Trophoblast cell (in vitro differentiated cells and primary cell): ENCODE results near the gene DNM1.

Experiments used
- DNase-seq, 2 donors: peaks; one replicate each; pipeline ENCODE4 v3.0.0-alpha.2; 2016
- H2AFZ ChIP-seq: 2 replicates; pipeline ENCODE4 v1.6.1; 2013; ENCODE audit warnings: low read length, moderate library complexity, mild to moderate bottlenecking; ENCODE audit not compliant: insufficient read depth, poor library complexity
- H2AK5ac ChIP-seq: 2 replicates; pipeline ENCODE4 v1.6.1; 2013; ENCODE audit warnings: mild to moderate bottlenecking, low read length
- H2BK120ac ChIP-seq: 2 replicates; pipeline ENCODE4 v1.6.1; 2013; ENCODE audit warnings: low read length, mild to moderate bottlenecking, moderate library complexity; ENCODE audit not compliant: insufficient read depth, poor library complexity
- H2BK12ac ChIP-seq: 2 replicates; pipeline ENCODE4 v1.6.1; 2013; ENCODE audit warnings: mild to moderate bottlenecking, low read length, moderate library complexity
- H2BK5ac ChIP-seq: 2 replicates; pipeline ENCODE4 v1.6.1; 2013; ENCODE audit warnings: low read length, low read depth, moderate library complexity, mild to moderate bottlenecking; ENCODE audit not compliant: poor library complexity
- H3K14ac ChIP-seq: 2 replicates; pipeline ENCODE4 v1.6.1; 2013; ENCODE audit warnings: mild to moderate bottlenecking, low read length
- H3K18ac ChIP-seq: 2 replicates; pipeline ENCODE4 v1.6.1; 2013; ENCODE audit warnings: mild to moderate bottlenecking, low read length
- H3K23ac ChIP-seq: 2 replicates; pipeline ENCODE4 v1.6.1; 2013; ENCODE audit warnings: low read length
- H3K27ac ChIP-seq: 2 replicates; pipeline ENCODE4 v1.5.1; 2013; ENCODE audit warnings: low read depth, mild to moderate bottlenecking, inconsistent platforms, low read length, moderate library complexity
- H3K27me3 ChIP-seq: 2 replicates; pipeline ENCODE4 v1.6.1; 2013; ENCODE audit warnings: inconsistent platforms, mild to moderate bottlenecking, low read length, moderate library complexity; ENCODE audit not compliant: insufficient read depth
- H3K36me3 ChIP-seq, 2 experiments: 1 replicate in 1 of 2; 2 replicates in 1 of 2; pipeline ENCODE4 v1.6.1; 2013; ENCODE audit warnings: low read length in 2 of 2, mild to moderate bottlenecking in 2 of 2, moderate library complexity in 1 of 2; ENCODE audit not compliant: insufficient read depth in 2 of 2, control insufficient read depth in 1 of 2
- H3K4ac ChIP-seq: 2 replicates; pipeline ENCODE4 v1.6.1; 2013; ENCODE audit warnings: low read depth, mild to moderate bottlenecking, low read length, moderate library complexity
- H3K4me1 ChIP-seq, 2 experiments: 1 replicate in 1 of 2; 2 replicates in 1 of 2; pipeline ENCODE4 v1.6.1; 2013; ENCODE audit warnings: low read length in 2 of 2, mild to moderate bottlenecking in 2 of 2, moderate library complexity in 1 of 2; ENCODE audit not compliant: insufficient read depth in 2 of 2, control insufficient read depth in 1 of 2
- H3K4me2 ChIP-seq: 2 replicates; pipeline ENCODE4 v1.6.1; 2013; ENCODE audit warnings: inconsistent platforms, mild to moderate bottlenecking, low read length, moderate library complexity
- H3K4me3 ChIP-seq: 2 replicates; pipeline ENCODE4 v1.5.1; 2013; ENCODE audit warnings: mild to moderate bottlenecking, low read depth, low read length, inconsistent platforms
- H3K79me1 ChIP-seq: one replicate; pipeline ENCODE4 v1.6.1; 2013; ENCODE audit warnings: low read length
- H3K79me2 ChIP-seq: 2 replicates; pipeline ENCODE4 v1.6.1; 2013; ENCODE audit warnings: low read length, mild to moderate bottlenecking; ENCODE audit not compliant: control insufficient read depth, insufficient read depth, poor library complexity
- H3K9ac ChIP-seq: 2 replicates; pipeline ENCODE4 v1.6.1; 2013; ENCODE audit warnings: mild to moderate bottlenecking, low read length
- H3K9me3 ChIP-seq: 2 replicates; pipeline ENCODE4 v1.6.1; 2013; ENCODE audit warnings: low read depth, mild to moderate bottlenecking, control low read depth, inconsistent platforms, low read length; ENCODE audit not compliant: insufficient read depth
- H4K12ac ChIP-seq: 2 replicates; pipeline ENCODE4 v1.6.1; 2013; ENCODE audit warnings: low read depth, mild to moderate bottlenecking, low read length, moderate library complexity
- H4K8ac ChIP-seq: 2 replicates; pipeline ENCODE4 v1.6.1; 2013; ENCODE audit warnings: low read depth, mild to moderate bottlenecking, low read length, moderate library complexity
- H4K91ac ChIP-seq: one replicate; pipeline ENCODE4 v1.6.1; 2013; ENCODE audit warnings: low read depth, mild to moderate bottlenecking, low read length, moderate library complexity
- WGBS: extraction: QIAGEN DNeasy Blood & Tissue Kit; methylation state at CpG from one replicate; pipeline ENCODE4 v1.1.7; 2013; ENCODE audit warnings: missing lambda C conversion rate; ENCODE audit not compliant: insufficient read length, insufficient coverage; ENCODE audit errors: extremely low coverage; 5-methylcytosine and 5-hydroxymethylcytosine counted together

DNM1 gene

GRCh38 chr9:128294142-128294541, 91.0 kb downstream of the DNM1 start:
- no peak overlapping the region for H3K9ac ChIP-seq
- no peaks in the 10 kb centered on the region for H3K27me3 ChIP-seq
- H2AK5ac ChIP-seq: no peak overlapping the region
- H3K4me2 ChIP-seq: no peak overlapping the region
- no peak overlapping the region for H2BK120ac ChIP-seq
- H4K91ac ChIP-seq: no peak overlapping the region
- H3K4me3 ChIP-seq: no peak overlapping the region
- no peak overlapping the region for H4K12ac ChIP-seq
- no peak overlapping the region for H2AFZ ChIP-seq
- H3K18ac ChIP-seq: no peak overlapping the region
- H3K4ac ChIP-seq: no peak overlapping the region
- H3K79me1 ChIP-seq: no peaks in the 10 kb centered on the region
- H3K9me3 ChIP-seq: no peaks in the 10 kb centered on the region
- H3K27ac ChIP-seq: no peak overlapping the region
- no peak overlapping the region for H2BK12ac ChIP-seq
- WGBS: no CpG with 5 or more reads among the region's 4 CpGs
- no peaks in the 10 kb centered on the region for H3K79me2 ChIP-seq
- peaks cover 0 to under 1% of the 10 kb centered on the region in 2 experiments for H3K36me3 ChIP-seq
- no peak overlapping the region for H4K8ac ChIP-seq
- H3K14ac ChIP-seq: no peak overlapping the region
- DNase-seq: no peak
- no peak overlapping the region for H2BK5ac ChIP-seq
- H3K4me1 ChIP-seq: peaks cover 9 to 14% of the 10 kb centered on the region in 2 experiments
- H3K23ac ChIP-seq: no peak overlapping the region

DNA sequence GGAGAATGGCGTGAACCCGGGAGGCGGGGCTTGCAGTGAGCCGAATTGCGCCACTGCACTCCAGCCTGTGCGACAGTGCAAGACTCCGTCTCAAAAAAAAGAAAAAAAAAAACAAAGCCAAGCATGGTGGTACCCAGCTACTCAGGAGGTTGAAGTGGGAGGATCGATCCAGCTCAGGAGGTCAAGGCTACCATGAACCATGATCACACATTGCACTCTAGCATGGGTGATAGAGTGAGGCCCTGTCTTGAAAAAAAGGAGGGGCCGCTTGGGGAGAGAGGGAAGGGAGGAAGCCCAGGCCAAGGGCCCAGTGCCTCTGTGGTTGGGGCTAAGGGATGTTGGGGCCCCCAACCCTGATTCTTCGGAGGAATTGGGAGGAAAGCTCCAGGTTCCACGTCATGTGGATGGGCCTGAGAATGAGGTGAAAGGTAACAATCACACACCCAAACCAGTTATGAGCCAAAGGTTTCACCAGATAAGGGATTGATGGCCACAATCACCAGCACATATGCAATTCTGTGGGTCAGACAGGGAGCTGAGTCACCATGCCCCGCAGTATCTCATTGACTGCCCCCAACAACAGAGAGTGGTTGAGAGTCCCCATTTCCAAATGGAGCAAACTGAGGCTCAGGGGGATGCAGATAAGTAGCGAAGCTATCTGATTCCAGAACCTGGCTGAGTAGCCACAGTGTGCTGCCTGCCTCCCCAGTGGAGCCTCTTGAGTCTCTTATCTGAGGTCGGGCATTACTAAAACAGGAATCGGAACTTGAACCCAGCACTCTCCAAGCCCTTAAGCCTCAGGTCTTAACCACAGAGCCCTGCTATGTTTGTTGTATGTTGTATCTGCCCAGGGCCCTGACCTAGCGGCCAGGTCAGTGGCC, 93.4 kb downstream of the DNM1 start:
- H3K79me2 ChIP-seq: no peaks in the 10 kb centered on the region
- peaks cover 9 to 15% of the 10 kb centered on the region in 2 experiments for H3K4me1 ChIP-seq
- H3K9ac ChIP-seq: no peak overlapping the region
- no peak overlapping the region for H4K12ac ChIP-seq
- no peak overlapping the region for H2BK12ac ChIP-seq
- H2AFZ ChIP-seq: no peak overlapping the region
- no peaks in the 10 kb centered on the region for H3K36me3 ChIP-seq
- H3K14ac ChIP-seq: no peak overlapping the region
- H2BK5ac ChIP-seq: no peak overlapping the region
- WGBS: no CpG with 5 or more reads among the region's 16 CpGs
- H3K79me1 ChIP-seq: no peaks in the 10 kb centered on the region
- H3K9me3 ChIP-seq: no peaks in the 10 kb centered on the region
- H2BK120ac ChIP-seq: no peak overlapping the region
- peak; percentile 73 to 85 for DNase-seq
- H3K4ac ChIP-seq: no peak overlapping the region
- no peak overlapping the region for H4K91ac ChIP-seq
- no peak overlapping the region for H3K4me2 ChIP-seq
- H3K27ac ChIP-seq: no peak overlapping the region
- H3K23ac ChIP-seq: no peak overlapping the region
- no peak overlapping the region for H2AK5ac ChIP-seq
- no peaks in the 10 kb centered on the region for H3K27me3 ChIP-seq
- H3K4me3 ChIP-seq: no peak overlapping the region
- H3K18ac ChIP-seq: no peak overlapping the region
- H4K8ac ChIP-seq: no peak overlapping the region

DNA sequence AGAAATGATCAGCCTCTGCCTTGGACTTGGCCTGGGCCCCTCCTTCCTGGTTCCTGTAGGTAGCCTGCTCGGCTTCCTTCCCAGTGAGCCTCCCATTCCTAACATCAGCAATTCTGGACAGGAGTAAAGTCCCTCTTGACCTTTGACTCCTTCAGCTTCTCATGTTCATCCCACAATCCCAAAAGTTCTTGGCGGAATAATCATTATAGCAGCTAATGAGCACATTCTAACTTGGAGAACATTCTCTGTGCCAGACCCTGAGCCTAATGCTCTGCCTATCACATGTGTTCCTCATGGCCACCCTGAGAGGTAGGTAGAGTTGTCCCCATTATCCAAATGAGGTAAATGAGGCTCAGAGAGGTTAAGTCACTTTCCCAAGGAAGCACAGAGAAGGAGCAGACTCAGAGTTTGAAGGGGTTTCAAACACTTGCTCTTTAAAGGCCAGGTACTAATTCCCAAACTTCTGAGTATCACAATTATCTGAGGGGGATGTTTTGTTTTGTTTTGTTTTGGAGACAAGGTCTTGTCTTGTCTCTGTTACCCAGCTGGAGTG, 94.1 kb downstream of the DNM1 start:
- no peak overlapping the region for H3K23ac ChIP-seq
- H3K18ac ChIP-seq: no peak overlapping the region
- no CpG with 5 or more reads among the region's 2 CpGs for WGBS
- no peak overlapping the region for H3K27ac ChIP-seq
- H3K9ac ChIP-seq: no peak overlapping the region
- H2AK5ac ChIP-seq: no peak overlapping the region
- no peaks in the 10 kb centered on the region for H3K79me1 ChIP-seq
- no peak overlapping the region for H3K4me3 ChIP-seq
- H3K9me3 ChIP-seq: no peaks in the 10 kb centered on the region
- no peaks in the 10 kb centered on the region for H3K27me3 ChIP-seq
- H3K14ac ChIP-seq: no peak overlapping the region
- H2BK12ac ChIP-seq: no peak overlapping the region
- H4K12ac ChIP-seq: no peak overlapping the region
- H4K8ac ChIP-seq: no peak overlapping the region
- H3K36me3 ChIP-seq: no peaks in the 10 kb centered on the region
- DNase-seq: no peak
- H2BK120ac ChIP-seq: no peak overlapping the region
- H3K79me2 ChIP-seq: no peaks in the 10 kb centered on the region
- H2BK5ac ChIP-seq: no peak overlapping the region
- no peak overlapping the region for H3K4me2 ChIP-seq
- no peak overlapping the region for H4K91ac ChIP-seq
- H3K4ac ChIP-seq: no peak overlapping the region
- H2AFZ ChIP-seq: no peak overlapping the region
- peaks cover 9 to 15% of the 10 kb centered on the region in 2 experiments for H3K4me1 ChIP-seq

- H3K23ac ChIP-seq: no peak overlapping the region
- peak overlapping the region; percentile 0 for H3K27ac ChIP-seq
- H4K12ac ChIP-seq: no peak overlapping the region
- H3K36me3 ChIP-seq: no peaks in the 10 kb centered on the region
- no peak overlapping the region for H2BK120ac ChIP-seq
- no peak overlapping the region for H3K4me2 ChIP-seq
- no peak overlapping the region for H3K4me3 ChIP-seq
- no peak overlapping the region for H3K4ac ChIP-seq
- no peaks in the 10 kb centered on the region for H3K79me1 ChIP-seq
- no peak overlapping the region for H3K9ac ChIP-seq
- H2AK5ac ChIP-seq: no peak overlapping the region
- no peaks in the 10 kb centered on the region for H3K9me3 ChIP-seq
- peak; percentile 85 to 93 for DNase-seq
- H4K8ac ChIP-seq: no peak overlapping the region
- no CpG with 5 or more reads among the region's 20 CpGs for WGBS
- peaks cover 9 to 15% of the 10 kb centered on the region in 2 experiments for H3K4me1 ChIP-seq
- no peak overlapping the region for H2BK12ac ChIP-seq
- H3K27me3 ChIP-seq: no peaks in the 10 kb centered on the region
- H4K91ac ChIP-seq: no peak overlapping the region
- no peak overlapping the region for H2AFZ ChIP-seq
- no peak overlapping the region for H3K14ac ChIP-seq
- H3K79me2 ChIP-seq: no peaks in the 10 kb centered on the region
- no peak overlapping the region for H2BK5ac ChIP-seq
- H3K18ac ChIP-seq: no peak overlapping the region
Measured at GRCh38 chr9:128298535-128299482, 95.6 kb downstream of the DNM1 start.
